GM06990 (cell line): ENCODE data around the gene IRS1.

Source experiments
- DNase-seq: peaks from one replicate; pipeline ENCODE4 v3.0.0-alpha.2; 2011; ENCODE audit not compliant: insufficient read length; ENCODE audit errors: extremely low read depth
- H3K27me3 ChIP-seq: replicated peaks from 2 replicates; pipeline ENCODE4 v1.6.0; 2011; ENCODE audit warnings: low read length; ENCODE audit not compliant: control insufficient read depth, insufficient read depth
- H3K36me3 ChIP-seq: 2 replicates; pipeline ENCODE4 v1.5.1; 2011; ENCODE audit warnings: low read length; ENCODE audit not compliant: control insufficient read depth, insufficient read depth
- H3K4me3 ChIP-seq: replicated peaks from 2 replicates; pipeline ENCODE4 v1.5.1; 2011; ENCODE audit warnings: low read depth, mild to moderate bottlenecking, control low read depth, low read length
- CTCF ChIP-seq: IDR thresholded peaks from 2 replicates; pipeline ENCODE4 v1.5.1; 2011; ENCODE audit warnings: low read length, control low read depth, mild to moderate bottlenecking, inconsistent platforms; ENCODE audit not compliant: insufficient read depth, poor library complexity, severe bottlenecking

Gene IRS1

GRCh38 chr2:226813148-226813701, 13.6 kb upstream of the IRS1 start:
- Histone ChIP-seq H3K4me3 (no peak overlapping the region), H3K36me3 (no peaks in the 10 kb centered on the region), H3K27me3 (no peaks in the 10 kb centered on the region)
- DNase-seq = no peak
- TF ChIP-seq CTCF = peak; percentile 74

DNA sequence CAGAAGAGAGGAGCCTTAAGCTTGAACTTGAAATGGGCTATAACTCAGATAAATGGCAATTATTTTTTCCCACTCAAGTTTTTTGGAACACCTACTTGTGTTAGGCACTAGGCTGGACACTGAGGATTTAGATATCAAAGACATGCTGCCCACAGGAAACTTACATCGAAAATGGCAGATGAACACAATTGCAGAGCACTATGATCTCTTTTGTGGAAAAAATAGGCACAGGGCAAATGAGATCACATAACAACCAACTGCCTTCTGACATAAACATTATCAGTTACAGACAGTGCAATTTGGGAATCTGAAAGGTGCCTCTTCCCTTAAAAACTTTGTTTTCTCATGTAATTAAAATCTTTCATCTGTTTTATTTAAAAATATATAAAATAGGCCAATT, 3.8 kb upstream of the IRS1 start:
- Histone ChIP-seq H3K36me3 (no peaks in the 10 kb centered on the region), H3K4me3 (no peak overlapping the region), H3K27me3 (no peaks in the 10 kb centered on the region)
- no peak for DNase-seq
- no peak for TF ChIP-seq CTCF

DNA sequence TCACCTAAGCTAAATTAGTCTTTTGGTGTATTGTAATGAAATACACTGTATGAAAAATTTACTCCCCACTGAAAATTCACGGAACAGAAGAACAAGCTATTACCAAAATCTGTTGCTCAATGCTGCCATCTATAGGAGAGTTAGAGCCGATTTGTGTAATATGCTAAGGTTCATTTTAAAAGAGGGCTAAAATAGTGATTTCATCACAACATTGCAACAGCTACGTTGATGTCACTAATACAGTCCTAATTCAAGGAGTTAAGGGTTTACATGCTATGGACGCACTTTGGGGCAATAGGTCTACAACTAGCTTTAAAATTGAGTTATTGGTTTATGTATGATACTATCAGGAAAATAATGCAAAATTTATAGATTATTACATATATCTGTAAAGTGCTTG, 3.0 kb upstream of the IRS1 start:
- peak; percentile 47 for TF ChIP-seq CTCF
- Histone ChIP-seq H3K4me3 (no peak overlapping the region), H3K36me3 (no peaks in the 10 kb centered on the region), H3K27me3 (no peaks in the 10 kb centered on the region)
- peak; percentile 37 for DNase-seq

DNA sequence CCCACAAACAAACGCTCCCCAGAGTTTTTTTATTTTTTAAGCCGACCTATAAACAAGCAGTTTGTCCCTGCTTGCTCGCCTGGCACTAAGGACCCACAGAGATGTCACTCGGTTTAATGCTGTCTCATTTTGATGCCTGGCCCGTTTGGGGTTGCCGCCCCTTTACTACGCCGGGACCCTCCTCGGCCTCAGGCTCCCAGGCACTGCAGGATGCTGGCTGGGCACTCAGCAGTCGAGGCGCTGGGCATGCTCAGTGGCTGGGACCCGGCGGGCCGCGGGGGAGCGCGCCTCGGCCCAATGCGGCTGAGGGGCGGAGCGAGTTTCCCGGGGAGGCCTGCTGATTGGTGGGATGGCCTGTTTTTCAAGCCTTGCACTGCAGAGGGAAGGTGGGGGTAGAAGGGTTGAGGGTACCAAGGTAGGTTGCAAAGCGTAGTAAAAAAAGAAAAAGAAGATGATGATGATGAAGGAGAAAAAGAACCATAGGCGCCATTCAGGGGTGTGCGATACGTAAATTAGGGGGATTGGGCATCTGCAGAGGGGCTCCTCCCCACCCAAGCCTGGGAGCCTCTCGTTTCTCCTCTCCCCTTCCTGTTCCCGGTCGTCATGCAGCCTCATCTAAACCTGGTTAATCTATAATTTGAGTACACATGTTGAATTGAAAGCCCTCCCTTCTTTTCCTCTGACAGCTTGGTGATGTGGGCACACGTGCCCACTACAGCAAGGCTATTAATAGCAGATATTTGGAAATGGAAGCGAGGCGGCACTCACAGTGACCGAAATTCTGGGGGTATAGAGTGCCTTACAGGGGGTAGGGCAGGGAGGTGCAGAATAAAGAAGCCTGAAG, 1.5 kb upstream of the IRS1 start:
- TF ChIP-seq CTCF = no peak
- DNase-seq = peak; percentile 89
- Histone ChIP-seq H3K4me3 (peak overlapping the region; percentile 49), H3K27me3 (no peaks in the 10 kb centered on the region), H3K36me3 (no peaks in the 10 kb centered on the region)

DNA sequence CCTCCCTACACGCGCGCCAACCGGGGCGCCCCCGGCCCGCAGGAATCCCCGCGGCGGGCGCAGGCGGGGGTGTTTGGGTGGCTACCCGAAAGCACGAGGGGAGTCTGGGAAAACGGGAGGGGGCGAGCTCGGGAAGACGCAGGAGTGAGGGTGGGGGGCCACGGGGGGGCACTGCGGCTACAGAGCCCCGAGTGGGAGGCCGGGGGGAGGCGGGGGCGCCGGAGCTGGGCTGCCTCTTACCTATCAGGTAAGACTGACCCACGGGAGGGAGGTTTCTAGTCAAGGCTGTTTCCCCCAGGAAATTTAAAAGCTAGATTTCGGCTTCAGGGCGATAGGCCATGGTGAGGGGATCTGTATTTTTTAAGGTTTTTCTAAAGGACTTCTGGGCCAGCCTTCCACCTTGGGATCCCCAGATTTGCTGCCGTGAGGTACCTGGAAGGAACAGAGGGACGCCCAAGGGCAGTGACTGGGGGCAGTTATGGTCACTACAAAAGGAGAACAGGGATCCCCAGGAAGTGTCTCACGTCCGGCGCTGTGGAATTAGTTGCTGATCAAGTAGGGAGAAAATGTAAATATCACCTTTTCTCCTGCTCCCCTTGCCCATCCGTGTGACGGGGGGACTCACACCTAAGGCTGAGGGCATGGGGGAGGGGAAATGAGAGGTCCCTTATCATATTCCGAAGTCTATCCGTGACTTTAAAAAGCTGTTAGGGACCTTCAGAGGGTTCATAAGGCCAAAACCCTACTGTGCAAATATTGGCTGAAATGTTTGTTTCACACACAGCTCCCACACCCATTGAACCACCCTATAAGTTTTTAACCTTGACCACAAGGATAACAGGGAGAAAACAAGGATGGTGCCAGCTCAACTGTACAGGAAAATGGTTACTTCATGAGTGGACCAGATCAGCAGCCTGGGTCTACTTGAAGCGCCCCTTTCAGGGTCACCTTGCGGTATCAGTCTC, 638 bp upstream of the IRS1 start:
- Histone ChIP-seq H3K4me3 (peak overlapping the region; percentile 63), H3K36me3 (no peaks in the 10 kb centered on the region), H3K27me3 (no peaks in the 10 kb centered on the region)
- peak; percentile 23 for TF ChIP-seq CTCF
- DNase-seq = peak; percentile 19
